K562 (cell line): ENCODE data around the gene ZNF335. TPM values are rescaled to one million over a fixed set of nuclear protein-coding genes. Genes with fewer than 3 reads are reported as not detected.
A peak's percentile ranks its signal among the peaks of the same experiment; 100 is the strongest.

ENCODE experiments used
- ATF1 ChIP-seq, 2 experiments: fragments of 450-650 bp in 1 of 2; IDR thresholded peaks; 2 replicates each; pipeline ENCODE4 v1.6.1; 2016; ENCODE audit warnings: missing compliant biosample characterization in 1 of 2, missing genetic modification characterization in 1 of 2
- BCOR ChIP-seq: fragments of 450-650 bp; IDR thresholded peaks from 2 replicates; pipeline ENCODE4 v1.6.1; 2016
- CREB1 ChIP-seq, 2 experiments: sonication (generic) in 1 of 2; formaldehyde crosslinking in 1 of 2; IDR thresholded peaks; 2 replicates each; pipeline versions ENCODE4 v1.6.1 to v1.8.0; 2012 to 2022; ENCODE audit warnings: inconsistent platforms in 1 of 2, mild to moderate bottlenecking in 1 of 2, missing genetic modification reagents in 1 of 2, moderate library complexity in 1 of 2
- FOXJ2 ChIP-seq: fragments of 200-800 bp; sonication (Bioruptor generic); IDR thresholded peaks from 2 replicates; pipeline ENCODE4 v1.6.1; 2016; ENCODE audit warnings: missing genetic modification characterization, missing compliant biosample characterization
- FOXK1 ChIP-seq: sonication (generic); formaldehyde crosslinking; IDR thresholded peaks from 2 replicates; pipeline ENCODE4 v1.8.0; 2022; ENCODE audit warnings: missing genetic modification reagents, mild to moderate bottlenecking, borderline replicate concordance
- JUND ChIP-seq, 2 experiments: IDR thresholded peaks; 2 replicates in 1 of 2; 3 replicates in 1 of 2; pipeline ENCODE4 v1.6.1; 2011; ENCODE audit warnings: borderline replicate concordance in 2 of 2, low read depth in 2 of 2, low read length in 2 of 2, improper control_type of control experiment in 1 of 2, missing biosample characterization in 1 of 2, missing genetic modification characterization in 1 of 2, missing genetic modification reagents in 1 of 2
- LCOR ChIP-seq: sonication (generic); formaldehyde crosslinking; IDR thresholded peaks from 2 replicates; pipeline ENCODE4 v1.8.0; 2022; ENCODE audit warnings: mild to moderate bottlenecking, missing genetic modification reagents
- MCM7 ChIP-seq, 2 experiments: fragments of 450-650 bp; IDR thresholded peaks; 2 replicates each; pipeline ENCODE4 v1.6.1; 2016 to 2018
- MNT ChIP-seq, 2 experiments: fragments of 450-650 bp; conservative IDR thresholded peaks; 2 replicates each; pipeline ENCODE4 v1.6.1; 2017; ENCODE audit warnings: mild to moderate bottlenecking in 2 of 2, moderate library complexity in 2 of 2
- NR3C1 ChIP-seq: sonication (generic); formaldehyde crosslinking; IDR thresholded peaks from 2 replicates; pipeline ENCODE4 v1.8.1; 2022; ENCODE audit warnings: missing genetic modification reagents
- U2AF1 ChIP-seq: fragments of 200-400 bp; formaldehyde crosslinking; optimal IDR thresholded peaks from 2 replicates; pipeline ENCODE3; 2017; ENCODE audit warnings: mild to moderate bottlenecking, low read depth, low read length, moderate library complexity
- ZNF224 ChIP-seq: sonication (generic); formaldehyde crosslinking; IDR thresholded peaks from 2 replicates; pipeline ENCODE4 v1.8.0; 2022; ENCODE audit warnings: mild to moderate bottlenecking, missing genetic modification reagents
- ZNF766 ChIP-seq: fragments of 200-800 bp; sonication (Bioruptor generic); conservative IDR thresholded peaks from 2 replicates; pipeline ENCODE4 v1.6.1; 2016; ENCODE audit warnings: missing genetic modification characterization, missing compliant biosample characterization
- ZNF77 ChIP-seq: fragments of 250-450 bp; sonication (Bioruptor Pico); IDR thresholded peaks from 2 replicates; pipeline ENCODE4 v1.5.0; 2020
- polyA plus RNA-seq, 8 experiments: library from polyadenylated mRNA; depleted of rRNA in 4 of 8; stranded (reverse) in 5 of 8; unstranded in 3 of 8; fragments of >200 nt; fragmentation: Nextera tagmentation in 2 of 8; fragmentation: Illumina TruSeq in 1 of 8; extraction: Ambion mirVana in 2 of 8; extraction: Trizol in 1 of 8; gene quantifications; 2 replicates each; pipeline versions ENCODE4 v1.2.1 to v1.2.3, GENCODE V29; 2011 to 2014; ENCODE audit warnings: inconsistent platforms in 1 of 8, missing spikeins in 1 of 8
- total RNA-seq, 7 experiments: library from RNA; depleted of rRNA in 6 of 7; stranded (reverse); fragments of >200 nt in 6 of 7; fragmentation: Illumina TruSeq in 2 of 7; extraction: Trizol in 2 of 7; gene quantifications; 2 replicates each; pipeline versions ENCODE4 v1.2.1 to v1.2.3, GENCODE V29; 2011 to 2021; ENCODE audit warnings: low replicate concordance in 1 of 7
- TF ChIP-seq, protein P1 (sequence below): sonication (generic); formaldehyde crosslinking; IDR thresholded peaks from 2 replicates; pipeline ENCODE4 v1.8.0; 2022; ENCODE audit warnings: mild to moderate bottlenecking, missing genetic modification reagents

Gene ZNF335
- total and polyA plus RNA-seq, 9 of the 15 experiments (the other 6 are each of a cell fraction or from before 2014, with no cell fraction given) = 0.39 to 16.0 (median 7.6) TPM

GRCh38 chr20:45934046-45934585 lies 37.9 kb downstream of the ZNF335 start (continued):
- 0 out of 2 replicates have a peak, but pooled peaks have one; percentile 25 for TF ChIP-seq FOXJ2 (tag)
- no peak for TF ChIP-seq MCM7 (IDR thresholded peaks at IDR 0.05)
- no peak for TF ChIP-seq ZNF766 (CRISPR knock-in tag)
- TF ChIP-seq MNT (conservative IDR thresholded peaks at IDR 0.05) = peak in 1 of 2 experiments; percentile 13; a peak in 1 of 4 replicates
- TF ChIP-seq NR3C1 (CRISPR knock-in tag) = no peak; the same call in 1 of the 2 replicates
- TF ChIP-seq BCOR = peak; percentile 98
- no peak for TF ChIP-seq JUND (IDR thresholded peaks at IDR 0.05; ENCODE audit: borderline replicate concordance, low read depth, low read length)
- peak; percentile 19; the same call in 1 of the 3 replicates for TF ChIP-seq JUND (tag; IDR thresholded peaks at IDR 0.05; ENCODE audit: borderline replicate concordance, low read depth, low read length)
- TF ChIP-seq LCOR (CRISPR knock-in tag) = peak; percentile 86; the same call in 1 of the 2 replicates
- TF ChIP-seq U2AF1 = no peak
- no peak for TF ChIP-seq ATF1 (CRISPR knock-in tag; IDR thresholded peaks at IDR 0.05)
- TF ChIP-seq ATF1 (tag; IDR thresholded peaks at IDR 0.05) = peak; percentile 89
- no peak for TF ChIP-seq CREB1 (IDR thresholded peaks at IDR 0.05)
- TF ChIP-seq CREB1 (CRISPR knock-in tag; IDR thresholded peaks at IDR 0.05) = 0 out of 2 replicates have a peak, but pooled peaks have one; percentile 68
- TF ChIP-seq, protein P1, sequence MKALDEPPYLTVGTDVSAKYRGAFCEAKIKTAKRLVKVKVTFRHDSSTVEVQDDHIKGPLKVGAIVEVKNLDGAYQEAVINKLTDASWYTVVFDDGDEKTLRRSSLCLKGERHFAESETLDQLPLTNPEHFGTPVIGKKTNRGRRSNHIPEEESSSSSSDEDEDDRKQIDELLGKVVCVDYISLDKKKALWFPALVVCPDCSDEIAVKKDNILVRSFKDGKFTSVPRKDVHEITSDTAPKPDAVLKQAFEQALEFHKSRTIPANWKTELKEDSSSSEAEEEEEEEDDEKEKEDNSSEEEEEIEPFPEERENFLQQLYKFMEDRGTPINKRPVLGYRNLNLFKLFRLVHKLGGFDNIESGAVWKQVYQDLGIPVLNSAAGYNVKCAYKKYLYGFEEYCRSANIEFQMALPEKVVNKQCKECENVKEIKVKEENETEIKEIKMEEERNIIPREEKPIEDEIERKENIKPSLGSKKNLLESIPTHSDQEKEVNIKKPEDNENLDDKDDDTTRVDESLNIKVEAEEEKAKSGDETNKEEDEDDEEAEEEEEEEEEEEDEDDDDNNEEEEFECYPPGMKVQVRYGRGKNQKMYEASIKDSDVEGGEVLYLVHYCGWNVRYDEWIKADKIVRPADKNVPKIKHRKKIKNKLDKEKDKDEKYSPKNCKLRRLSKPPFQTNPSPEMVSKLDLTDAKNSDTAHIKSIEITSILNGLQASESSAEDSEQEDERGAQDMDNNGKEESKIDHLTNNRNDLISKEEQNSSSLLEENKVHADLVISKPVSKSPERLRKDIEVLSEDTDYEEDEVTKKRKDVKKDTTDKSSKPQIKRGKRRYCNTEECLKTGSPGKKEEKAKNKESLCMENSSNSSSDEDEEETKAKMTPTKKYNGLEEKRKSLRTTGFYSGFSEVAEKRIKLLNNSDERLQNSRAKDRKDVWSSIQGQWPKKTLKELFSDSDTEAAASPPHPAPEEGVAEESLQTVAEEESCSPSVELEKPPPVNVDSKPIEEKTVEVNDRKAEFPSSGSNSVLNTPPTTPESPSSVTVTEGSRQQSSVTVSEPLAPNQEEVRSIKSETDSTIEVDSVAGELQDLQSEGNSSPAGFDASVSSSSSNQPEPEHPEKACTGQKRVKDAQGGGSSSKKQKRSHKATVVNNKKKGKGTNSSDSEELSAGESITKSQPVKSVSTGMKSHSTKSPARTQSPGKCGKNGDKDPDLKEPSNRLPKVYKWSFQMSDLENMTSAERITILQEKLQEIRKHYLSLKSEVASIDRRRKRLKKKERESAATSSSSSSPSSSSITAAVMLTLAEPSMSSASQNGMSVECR (CRISPR knock-in tag) = peak; percentile 64; the same call in 1 of the 2 replicates
- 0 out of 2 replicates have a peak, but pooled peaks have one; percentile 20 for TF ChIP-seq ZNF77 (CRISPR knock-in tag)
- TF ChIP-seq FOXK1 (CRISPR knock-in tag) = peak; percentile 68; the same call in 1 of the 2 replicates
- TF ChIP-seq ZNF224 (CRISPR knock-in tag) = 0 out of 2 replicates have a peak, but pooled peaks have one; percentile 5
